ENCODE measurements around the gene BDH1. TPM values are rescaled to one million over a fixed set of nuclear protein-coding genes. Genes with fewer than 3 reads are reported as not detected.

BDH1 gene
- total and polyA plus RNA-seq, 3 donors from 2014 or later: 12.8 to 22.4 (median 14.4) TPM

GRCh38 chr3:197491478-197491877 is 64.3 kb downstream of the BDH1 start:
- H3K27me3 ChIP-seq: no peaks in the 10 kb centered on the region
- H3K36me3 ChIP-seq (ENCODE audit: low read depth, missing control alignments): no peaks in the 10 kb centered on the region
- H3K4me3 ChIP-seq: no peak overlapping the region
- whole genome bisulfite sequencing, 2 donors: 85 to 87% methylated on average over 7 of the region's 7 CpGs
- TF ChIP-seq CTCF (IDR thresholded peaks at IDR 0.05) (no peak), POLR2A (IDR thresholded peaks at IDR 0.05) (no peak)
- intact Hi-C loops (cut with DNase I; ENCODE audit: low total_unique reads): no loop called here
- no peaks in the 10 kb centered on the region for H3K9me3 ChIP-seq
- peaks cover 5% of the 10 kb centered on the region for H3K4me1 ChIP-seq
- H3K27ac ChIP-seq: no peak overlapping the region
- no peak for DNase-seq

- intact Hi-C loops (cut with DNase I; ENCODE audit: low total_unique reads): no loop called here
- no peaks in the 10 kb centered on the region for H3K36me3 ChIP-seq (ENCODE audit: low read depth, missing control alignments)
- H3K27me3 ChIP-seq: no peaks in the 10 kb centered on the region
- DNase-seq: no peak
- H3K9me3 ChIP-seq: no peaks in the 10 kb centered on the region
- TF ChIP-seq POLR2A (IDR thresholded peaks at IDR 0.05) (no peak), CTCF (IDR thresholded peaks at IDR 0.05) (no peak)
- 77 to 78% methylated on average over 13 of the region's 13 CpGs for WGBS, 2 donors
- H3K4me1 ChIP-seq: peaks cover 5% of the 10 kb centered on the region
- no peak overlapping the region for H3K27ac ChIP-seq
- no peak overlapping the region for H3K4me3 ChIP-seq
Observed at GRCh38 chr3:197490098-197491058, 65.4 kb downstream of the BDH1 start.

- H3K27ac ChIP-seq: no peak overlapping the region
- WGBS, 2 donors: 54 to 58% methylated on average over 8 of the region's 8 CpGs
- intact Hi-C loops (cut with DNase I; ENCODE audit: low total_unique reads): no loop called here
Observed at GRCh38 chr3:197487911-197488391, 67.8 kb downstream of the BDH1 start.

GRCh38 chr3:197486861-197487260 is 68.9 kb downstream of the BDH1 start:
- Histone ChIP-seq H3K36me3 (ENCODE audit: low read depth, missing control alignments) (no peaks in the 10 kb centered on the region), H3K4me1 (peaks cover 5% of the 10 kb centered on the region), H3K4me3 (no peak overlapping the region), H3K27ac (no peak overlapping the region), H3K27me3 (no peaks in the 10 kb centered on the region), H3K9me3 (no peaks in the 10 kb centered on the region)
- intact Hi-C loops (cut with DNase I; ENCODE audit: low total_unique reads): no loop called here
- DNase-seq: no peak
- TF ChIP-seq CTCF (IDR thresholded peaks at IDR 0.05): no peak
- TF ChIP-seq POLR2A (IDR thresholded peaks at IDR 0.05): no peak
- WGBS, 2 donors: 86 to 96% methylated on average over 1 of the region's 1 CpG

More at GRCh38 chr3:197487911-197488391, 67.8 kb downstream of the BDH1 start:
- no peaks in the 10 kb centered on the region for H3K27me3 ChIP-seq
- no peak for DNase-seq
- H3K9me3 ChIP-seq: no peaks in the 10 kb centered on the region
- H3K4me3 ChIP-seq: no peak overlapping the region
- no peaks in the 10 kb centered on the region for H3K36me3 ChIP-seq (ENCODE audit: low read depth, missing control alignments)
- peaks cover 5% of the 10 kb centered on the region for H3K4me1 ChIP-seq
- TF ChIP-seq CTCF (IDR thresholded peaks at IDR 0.05) (no peak), POLR2A (IDR thresholded peaks at IDR 0.05) (no peak)

All from testis (tissue), 3 donors.